NK-92 (cell line): ENCODE results near the gene HINT1.
A peak's percentile ranks its signal among the peaks of the same experiment; 100 is the strongest.
"Not testable (repeated sequence)": the region's sequence is repeated elsewhere in the genome, so short reads cannot be mapped to it uniquely, and the experiment has no call there.

Source experiments
- DNase-seq: peaks from one replicate; lab custom pipeline; 2025; ENCODE audit not compliant: unreplicated experiment; lab: John Stamatoyannopoulos, UW

The HINT1 gene

GRCh38 chr5:131171276-131171810, 6.3 kb upstream of the HINT1 start:
- DNase-seq, result no peak

GRCh38 chr5:131170540-131171275, 5.7 kb upstream of the HINT1 start, which contains the start of gene LYRM7:
TSS of gene LYRM7 (plus strand) at chr5:131170944. CDS start at chr5:131171021, 77 bp downstream.
- peak; percentile 89 for DNase-seq

- DNase-seq, result no peak
These were observed 4.9 kb upstream of the HINT1 start for GRCh38 chr5:131169810-131170539.

- no peak for DNase-seq
These were observed 2.6 kb upstream of the HINT1 start for GRCh38 chr5:131167615-131168014.

- DNase-seq, result no peak
These were observed 601 bp downstream of the HINT1 start for GRCh38 chr5:131164191-131165118.

- DNase-seq, result no peak
These were observed 1.6 kb downstream of the HINT1 start for GRCh38 chr5:131163276-131164119.

- DNase-seq, result no peak
These were observed 4.9 kb downstream of the HINT1 start for GRCh38 chr5:131160134-131160533.

GRCh38 chr5:131156957-131157356, 8.1 kb downstream of the HINT1 start:
- DNase-seq, result no peak

GRCh38 chr5:131156385-131156784, 8.7 kb downstream of the HINT1 start:
- DNase-seq, result no peak

GRCh38 chr5:131151216-131151615, 13.8 kb downstream of the HINT1 start:
- no peak for DNase-seq

- no peak for DNase-seq
These were observed 14.6 kb downstream of the HINT1 start for GRCh38 chr5:131150408-131150807.

GRCh38 chr5:131148835-131149234, 16.2 kb downstream of the HINT1 start:
- DNase-seq, result no peak

GRCh38 chr5:131147258-131147657, 17.8 kb downstream of the HINT1 start:
- no peak for DNase-seq

- no peak for DNase-seq
These were observed 22.0 kb downstream of the HINT1 start for GRCh38 chr5:131142970-131143617.

- DNase-seq, result no peak
These were observed 25.7 kb downstream of the HINT1 start for GRCh38 chr5:131139321-131139720.

- not testable (repeated sequence) for DNase-seq
These were observed 26.6 kb downstream of the HINT1 start for GRCh38 chr5:131138406-131138805.

GRCh38 chr5:131133091-131133490, 32.0 kb downstream of the HINT1 start:
- not testable (repeated sequence) for DNase-seq

- DNase-seq, result no peak
These were observed 35.8 kb downstream of the HINT1 start for GRCh38 chr5:131129306-131129705.

- DNase-seq, result not testable (repeated sequence)
These were observed 37.8 kb downstream of the HINT1 start for GRCh38 chr5:131127244-131127643.

GRCh38 chr5:131114754-131115153, 50.3 kb downstream of the HINT1 start:
- no peak for DNase-seq
